AG08395 (cell line): Measurements from ENCODE around the gene HBG2.
"Not testable (repeated sequence)": the region's sequence is repeated elsewhere in the genome, so short reads cannot be mapped to it uniquely, and the experiment has no call there.

Experiments used
- DNase-seq: peaks from one replicate; pipeline ENCODE4 v3.0.0; 2012; ENCODE audit warnings: mixed read lengths, low spot score

Gene HBG2

GRCh38 chr11:5281596-5281995 is 27.0 kb upstream of the HBG2 start:
- DNase-seq: no peak

- DNase-seq: peak; percentile 98
Observed at GRCh38 chr11:5280582-5281102, 26.1 kb upstream of the HBG2 start.

- no peak for DNase-seq
Observed at GRCh38 chr11:5279471-5280090, 25.0 kb upstream of the HBG2 start.

GRCh38 chr11:5277807-5278382 is 23.3 kb upstream of the HBG2 start:
- no peak for DNase-seq

- no peak for DNase-seq
Observed at GRCh38 chr11:5276697-5277096, 22.1 kb upstream of the HBG2 start.

GRCh38 chr11:5275369-5276110 is 21.0 kb upstream of the HBG2 start:
- no peak for DNase-seq

- DNase-seq: no peak
Observed at GRCh38 chr11:5274395-5274794, 19.8 kb upstream of the HBG2 start.

- no peak for DNase-seq
Observed at GRCh38 chr11:5272395-5273017, 17.9 kb upstream of the HBG2 start.

GRCh38 chr11:5269715-5270147 is 15.2 kb upstream of the HBG2 start, which contains the start of gene HBE1:
Gene HBE1 (minus strand): TSS chr11:5269945. CDS start chr11:5269890, 55 bp downstream.
- DNase-seq: no peak

- no peak for DNase-seq
Observed at GRCh38 chr11:5267033-5267563, 12.5 kb upstream of the HBG2 start.

- no peak for DNase-seq
Observed at GRCh38 chr11:5266609-5267008, 12.0 kb upstream of the HBG2 start.

- DNase-seq: no peak
Observed at GRCh38 chr11:5265832-5266231, 11.3 kb upstream of the HBG2 start.

GRCh38 chr11:5258543-5259262 is 4.1 kb upstream of the HBG2 start:
- DNase-seq: no peak

- no peak for DNase-seq
Observed at GRCh38 chr11:5257296-5257695, 2.7 kb upstream of the HBG2 start.

- DNase-seq: not testable (repeated sequence)
Observed at GRCh38 chr11:5254023-5254422, 558 bp downstream of the HBG2 start.

GRCh38 chr11:5253440-5253839 is 1.1 kb downstream of the HBG2 start:
- DNase-seq: not testable (repeated sequence)

GRCh38 chr11:5252919-5253265 is 1.7 kb downstream of the HBG2 start:
- DNase-seq: no peak

GRCh38 chr11:5252192-5252918 is 2.2 kb downstream of the HBG2 start:
- no peak for DNase-seq

GRCh38 chr11:5251746-5252145 is 2.8 kb downstream of the HBG2 start:
- DNase-seq: no peak

GRCh38 chr11:5250543-5251204 is 3.9 kb downstream of the HBG2 start:
- DNase-seq: no peak
